ENCODE data around the gene SCMH1.

DNA sequence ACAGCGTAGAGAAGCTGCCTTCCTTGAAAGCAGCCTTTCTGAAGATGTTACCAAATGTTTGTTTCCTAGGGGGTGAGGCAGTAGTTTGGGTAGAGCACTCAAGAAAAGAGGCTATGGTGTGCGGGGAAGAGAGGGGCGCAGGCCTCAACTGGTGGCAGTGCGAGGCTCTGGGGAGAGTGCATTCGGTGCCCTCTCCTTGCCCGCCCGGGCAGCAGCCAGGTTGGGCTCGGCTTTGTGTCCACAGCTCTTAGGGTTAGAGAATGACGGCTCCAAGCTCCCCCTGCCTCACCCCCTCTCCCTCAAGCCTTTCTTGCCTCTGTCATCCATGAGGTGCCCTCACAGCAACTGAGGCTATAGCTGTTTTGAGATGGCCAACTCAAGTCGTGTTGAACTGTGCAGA is 219.7 kb downstream of the SCMH1 start:
- TF ChIP-seq, protein P1, sequence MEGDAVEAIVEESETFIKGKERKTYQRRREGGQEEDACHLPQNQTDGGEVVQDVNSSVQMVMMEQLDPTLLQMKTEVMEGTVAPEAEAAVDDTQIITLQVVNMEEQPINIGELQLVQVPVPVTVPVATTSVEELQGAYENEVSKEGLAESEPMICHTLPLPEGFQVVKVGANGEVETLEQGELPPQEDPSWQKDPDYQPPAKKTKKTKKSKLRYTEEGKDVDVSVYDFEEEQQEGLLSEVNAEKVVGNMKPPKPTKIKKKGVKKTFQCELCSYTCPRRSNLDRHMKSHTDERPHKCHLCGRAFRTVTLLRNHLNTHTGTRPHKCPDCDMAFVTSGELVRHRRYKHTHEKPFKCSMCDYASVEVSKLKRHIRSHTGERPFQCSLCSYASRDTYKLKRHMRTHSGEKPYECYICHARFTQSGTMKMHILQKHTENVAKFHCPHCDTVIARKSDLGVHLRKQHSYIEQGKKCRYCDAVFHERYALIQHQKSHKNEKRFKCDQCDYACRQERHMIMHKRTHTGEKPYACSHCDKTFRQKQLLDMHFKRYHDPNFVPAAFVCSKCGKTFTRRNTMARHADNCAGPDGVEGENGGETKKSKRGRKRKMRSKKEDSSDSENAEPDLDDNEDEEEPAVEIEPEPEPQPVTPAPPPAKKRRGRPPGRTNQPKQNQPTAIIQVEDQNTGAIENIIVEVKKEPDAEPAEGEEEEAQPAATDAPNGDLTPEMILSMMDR (IDR thresholded peaks at IDR 0.05; ENCODE audit: low read depth, low read length, poor library complexity, severe bottlenecking): no peak
- TF ChIP-seq EZH2phosphoT487 (IDR thresholded peaks at IDR 0.05; ENCODE audit: borderline replicate concordance, low read length): no peak
